ENCODE results near the gene GARIN1A. TPM values are rescaled to one million over a fixed set of nuclear protein-coding genes. Genes with fewer than 3 reads are reported as not detected.

Gene GARIN1A
- total RNA-seq, 1 donor from 2014 or later = 2.1 TPM

GRCh38 chr7:128703609-128704241 is 31.6 kb downstream of the GARIN1A start:
- Histone ChIP-seq H3K4me1 (no peaks in the 10 kb centered on the region), H3K36me3 (no peaks in the 10 kb centered on the region), H3K27ac (no peak overlapping the region), H3K27me3 (peaks cover 8% of the 10 kb centered on the region), H3K4me3 (no peak overlapping the region), H3K9me3 (no peaks in the 10 kb centered on the region)
- intact Hi-C loops (cut with DNase I) = no loop called here
- no peak for ATAC-seq
- TF ChIP-seq CTCF (IDR thresholded peaks at IDR 0.05) = no peak
- DNase-seq = no peak

- no peaks in the 10 kb centered on the region for H3K36me3 ChIP-seq
- H3K27me3 ChIP-seq = no peaks in the 10 kb centered on the region
- no peaks in the 10 kb centered on the region for H3K4me1 ChIP-seq
- DNase-seq (no peak), ATAC-seq (no peak)
- no peaks in the 10 kb centered on the region for H3K9me3 ChIP-seq
- TF ChIP-seq CTCF (IDR thresholded peaks at IDR 0.05) = no peak
- intact Hi-C loops (cut with DNase I) = no loop called here
- H3K27ac ChIP-seq = no peak overlapping the region
- no peak overlapping the region for H3K4me3 ChIP-seq
Measured at GRCh38 chr7:128705891-128706333, 33.8 kb downstream of the GARIN1A start.

- DNase-seq (no peak), ATAC-seq (no peak)
- TF ChIP-seq CTCF (IDR thresholded peaks at IDR 0.05) = no peak
- intact Hi-C loops (cut with DNase I) = no loop called here
- no peaks in the 10 kb centered on the region for H3K36me3 ChIP-seq
- H3K4me1 ChIP-seq = no peaks in the 10 kb centered on the region
- no peaks in the 10 kb centered on the region for H3K9me3 ChIP-seq
- no peaks in the 10 kb centered on the region for H3K27me3 ChIP-seq
- no peak overlapping the region for H3K4me3 ChIP-seq
- H3K27ac ChIP-seq = no peak overlapping the region
Measured at GRCh38 chr7:128707752-128708151, 35.7 kb downstream of the GARIN1A start.

- no peak for TF ChIP-seq CTCF (IDR thresholded peaks at IDR 0.05)
- DNase-seq (no peak), ATAC-seq (no peak)
- Histone ChIP-seq H3K36me3 (no peaks in the 10 kb centered on the region), H3K27ac (no peak overlapping the region), H3K27me3 (no peaks in the 10 kb centered on the region), H3K4me3 (no peak overlapping the region), H3K9me3 (no peaks in the 10 kb centered on the region), H3K4me1 (no peaks in the 10 kb centered on the region)
- intact Hi-C loops (cut with DNase I) = no loop called here
Measured at GRCh38 chr7:128708235-128708634, 36.1 kb downstream of the GARIN1A start.

GRCh38 chr7:128708824-128709223 is 36.7 kb downstream of the GARIN1A start:
- DNase-seq = no peak
- H3K36me3 ChIP-seq = no peaks in the 10 kb centered on the region
- TF ChIP-seq CTCF (IDR thresholded peaks at IDR 0.05) = no peak
- no peaks in the 10 kb centered on the region for H3K27me3 ChIP-seq
- H3K9me3 ChIP-seq = no peaks in the 10 kb centered on the region
- intact Hi-C loops (cut with DNase I) = no loop called here
- H3K27ac ChIP-seq = no peak overlapping the region
- H3K4me3 ChIP-seq = no peak overlapping the region
- no peaks in the 10 kb centered on the region for H3K4me1 ChIP-seq
- ATAC-seq = no peak

- ATAC-seq (no peak), DNase-seq (no peak)
- H3K27me3 ChIP-seq = no peaks in the 10 kb centered on the region
- intact Hi-C loops (cut with DNase I) = no loop called here
- no peaks in the 10 kb centered on the region for H3K4me1 ChIP-seq
- no peaks in the 10 kb centered on the region for H3K36me3 ChIP-seq
- H3K27ac ChIP-seq = no peak overlapping the region
- no peaks in the 10 kb centered on the region for H3K9me3 ChIP-seq
- no peak for TF ChIP-seq CTCF (IDR thresholded peaks at IDR 0.05)
- H3K4me3 ChIP-seq = no peak overlapping the region
Measured at GRCh38 chr7:128710481-128710880, 38.4 kb downstream of the GARIN1A start.

Data from upper lobe of right lung (tissue), 1 donor.